Thoracic aorta (tissue), 2 donors: ENCODE results near the gene LAMB1. TPM values are rescaled to one million over a fixed set of nuclear protein-coding genes. Genes with fewer than 3 reads are reported as not detected.

Source experiments
- ATAC-seq: fragments of 150-250 bp; one replicate; pipeline ENCODE4 v1.8.0; 2017; ENCODE audit warnings: low read depth; ENCODE audit not compliant: insufficient number of reproducible peaks, low FRiP score
- DNase-seq: peaks from one replicate; pipeline ENCODE4 v3.0.0-alpha.2; 2020; ENCODE audit warnings: low spot score
- H3K27ac ChIP-seq, 2 donors: fragments of 200-600 bp; sonication (generic); 1 replicate in 1 of 2; 2 replicates in 1 of 2; pipeline ENCODE4 v1.5.1; 2016; ENCODE audit warnings: mild to moderate bottlenecking in 2 of 2, moderate library complexity in 2 of 2
- H3K27me3 ChIP-seq: fragments of 200-600 bp; sonication (generic); replicated peaks from 2 replicates; pipeline ENCODE4 v1.6.0; 2016; ENCODE audit warnings: mild to moderate bottlenecking; ENCODE audit not compliant: insufficient read depth
- H3K36me3 ChIP-seq: fragments of 200-600 bp; sonication (generic); one replicate; pipeline ENCODE4 v1.5.1; 2016
- H3K4me1 ChIP-seq, 2 donors: fragments of 200-600 bp; sonication (generic); 1 replicate in 1 of 2; 2 replicates in 1 of 2; pipeline versions ENCODE4 v1.5.1 to v1.6.0; 2016; ENCODE audit warnings: low read depth in 2 of 2, mild to moderate bottlenecking in 1 of 2; ENCODE audit not compliant: control insufficient read depth in 1 of 2
- H3K4me3 ChIP-seq: fragments of 200-600 bp; sonication (generic); 2 replicates; pipeline ENCODE4 v1.5.1; 2016; ENCODE audit warnings: mild to moderate bottlenecking
- H3K9me3 ChIP-seq: fragments of 200-600 bp; sonication (generic); 2 replicates; pipeline ENCODE4 v1.5.1; 2016
- CTCF ChIP-seq: fragments of 200-600 bp; sonication (generic); IDR thresholded peaks from one replicate; pipeline ENCODE4 v1.5.1; 2019; ENCODE audit warnings: antibody characterized with exemption
- total RNA-seq, 2 donors: library from RNA; depleted of rRNA; stranded (reverse); fragments of >200 nt; gene quantifications; one replicate each; pipeline versions ENCODE4 v1.1.0 to v1.2.3, GENCODE V29; 2016

The LAMB1 gene
- total RNA-seq, 2 donors from 2014 or later = 144 to 296 TPM

GRCh38 chr7:107918948-107919347 lies 84.0 kb downstream of the LAMB1 start:
- H3K4me3 ChIP-seq = no peak overlapping the region
- no peaks in the 10 kb centered on the region for H3K9me3 ChIP-seq
- DNase-seq (no peak), ATAC-seq (no peak)
- no peaks in the 10 kb centered on the region for H3K27me3 ChIP-seq
- no peak overlapping the region for H3K27ac ChIP-seq
- peaks cover 29% of the 10 kb centered on the region for H3K36me3 ChIP-seq
- H3K4me1 ChIP-seq = peaks cover 0 to 10% of the 10 kb centered on the region in 2 donors
- TF ChIP-seq CTCF = no peak

- no peaks in the 10 kb centered on the region for H3K9me3 ChIP-seq
- H3K4me1 ChIP-seq = peaks cover 0 to 10% of the 10 kb centered on the region in 2 donors
- H3K36me3 ChIP-seq = peaks cover 24% of the 10 kb centered on the region
- TF ChIP-seq CTCF = no peak
- DNase-seq (no peak), ATAC-seq (no peak)
- no peak overlapping the region for H3K27ac ChIP-seq
- H3K27me3 ChIP-seq = no peaks in the 10 kb centered on the region
- no peak overlapping the region for H3K4me3 ChIP-seq
Observed at GRCh38 chr7:107917763-107918651, 85.0 kb downstream of the LAMB1 start.

- H3K4me3 ChIP-seq = no peak overlapping the region
- peaks cover 25% of the 10 kb centered on the region for H3K36me3 ChIP-seq
- no peak for ATAC-seq
- H3K4me1 ChIP-seq = peaks cover 0 to 7% of the 10 kb centered on the region in 2 donors
- no peaks in the 10 kb centered on the region for H3K9me3 ChIP-seq
- H3K27ac ChIP-seq = no peak overlapping the region
- DNase-seq = no peak
- TF ChIP-seq CTCF = no peak
- H3K27me3 ChIP-seq = no peaks in the 10 kb centered on the region
Observed at GRCh38 chr7:107915541-107915940, 87.4 kb downstream of the LAMB1 start.

- Histone ChIP-seq H3K27me3 (no peaks in the 10 kb centered on the region), H3K36me3 (peaks cover 26% of the 10 kb centered on the region), H3K9me3 (no peaks in the 10 kb centered on the region), H3K4me3 (no peak overlapping the region), H3K4me1 (peaks cover 0 to under 1% of the 10 kb centered on the region in 2 donors), H3K27ac (no peak overlapping the region)
- ATAC-seq = no peak
- TF ChIP-seq CTCF = no peak
- DNase-seq = no peak
Observed at GRCh38 chr7:107914831-107915230, 88.1 kb downstream of the LAMB1 start.

- Histone ChIP-seq H3K36me3 (peaks cover 27% of the 10 kb centered on the region), H3K4me1 (no peaks in the 10 kb centered on the region), H3K27ac (no peak overlapping the region), H3K4me3 (no peak overlapping the region), H3K27me3 (no peaks in the 10 kb centered on the region), H3K9me3 (no peaks in the 10 kb centered on the region)
- no peak for TF ChIP-seq CTCF
- DNase-seq (no peak), ATAC-seq (no peak)
Observed at GRCh38 chr7:107913851-107914250, 89.1 kb downstream of the LAMB1 start.
